Measurements from ENCODE around the gene ADAMTS7. TPM values are rescaled to one million over a fixed set of nuclear protein-coding genes. Genes with fewer than 3 reads are reported as not detected.
"Not testable (repeated sequence)": the region's sequence is repeated elsewhere in the genome, so short reads cannot be mapped to it uniquely, and the experiment has no call there.

Gene ADAMTS7
- total RNA-seq, 1 experiment from 2014 or later = 2.4 TPM

DNA sequence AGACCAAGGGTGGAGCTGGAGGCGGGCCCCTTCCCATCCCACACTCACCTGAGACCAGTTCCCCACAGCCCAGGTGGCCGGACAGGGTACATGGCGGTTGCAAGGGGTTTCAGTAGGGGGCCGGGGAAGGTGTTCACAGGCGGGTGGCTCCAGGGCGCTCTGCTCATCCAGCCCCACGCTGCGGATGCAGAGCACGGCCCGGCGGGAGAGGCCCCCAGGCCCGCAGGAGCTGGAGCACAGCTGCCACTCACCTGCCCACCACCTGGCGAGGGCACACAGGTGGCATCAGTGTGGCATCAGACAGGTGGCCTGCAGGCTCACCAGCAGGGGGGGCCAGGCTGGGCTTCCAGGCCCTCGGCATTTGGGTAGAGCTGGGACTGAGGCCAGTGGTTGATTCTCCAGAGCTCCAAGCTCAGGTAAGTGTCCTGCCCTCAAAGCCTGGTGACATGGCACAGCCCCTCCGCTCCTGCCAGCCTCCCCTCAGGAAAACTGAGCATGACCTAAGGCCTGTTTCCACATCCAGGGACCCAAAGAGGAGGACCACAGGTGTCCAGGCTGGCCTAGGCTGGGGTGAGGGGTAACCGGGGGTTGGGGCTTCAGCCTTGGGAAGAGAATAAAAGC is 43.8 kb downstream of the ADAMTS7 start:
- DNase-seq = no peak
- no peaks in the 10 kb centered on the region for H3K27me3 ChIP-seq
- H3K9me3 ChIP-seq (replicated peaks) = no peaks in the 10 kb centered on the region
- no peak overlapping the region for H3K4me3 ChIP-seq
- H3K27ac ChIP-seq = no peak overlapping the region
- H3K4me1 ChIP-seq = no peaks in the 10 kb centered on the region
- no peaks in the 10 kb centered on the region for H3K36me3 ChIP-seq

DNA sequence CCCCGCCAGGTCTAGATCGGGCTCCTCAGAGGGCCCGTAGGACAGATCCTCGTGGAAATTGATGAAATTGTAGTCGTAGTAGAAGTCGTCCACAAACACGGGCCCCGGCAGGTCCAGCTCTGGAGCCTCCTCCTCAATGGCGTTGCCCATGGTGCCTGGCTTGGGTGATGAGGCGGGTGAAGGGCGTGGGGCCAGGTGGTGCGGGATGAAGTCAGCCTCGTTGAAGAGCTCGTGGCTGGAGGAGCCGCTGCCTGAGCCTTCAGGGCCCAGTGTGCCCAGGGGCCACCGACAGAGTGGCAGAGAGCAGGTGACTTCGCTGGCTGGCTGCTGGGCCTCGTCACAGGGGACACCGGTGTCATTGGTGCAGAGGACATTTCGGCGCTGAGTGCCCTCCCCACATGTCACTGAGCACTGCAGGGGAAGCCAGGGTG is 44.6 kb downstream of the ADAMTS7 start:
- not testable (repeated sequence) for H3K27me3 ChIP-seq; DNase-seq; H3K27ac ChIP-seq; H3K4me1 ChIP-seq; H3K9me3 ChIP-seq (replicated peaks); H3K4me3 ChIP-seq; H3K36me3 ChIP-seq

DNA sequence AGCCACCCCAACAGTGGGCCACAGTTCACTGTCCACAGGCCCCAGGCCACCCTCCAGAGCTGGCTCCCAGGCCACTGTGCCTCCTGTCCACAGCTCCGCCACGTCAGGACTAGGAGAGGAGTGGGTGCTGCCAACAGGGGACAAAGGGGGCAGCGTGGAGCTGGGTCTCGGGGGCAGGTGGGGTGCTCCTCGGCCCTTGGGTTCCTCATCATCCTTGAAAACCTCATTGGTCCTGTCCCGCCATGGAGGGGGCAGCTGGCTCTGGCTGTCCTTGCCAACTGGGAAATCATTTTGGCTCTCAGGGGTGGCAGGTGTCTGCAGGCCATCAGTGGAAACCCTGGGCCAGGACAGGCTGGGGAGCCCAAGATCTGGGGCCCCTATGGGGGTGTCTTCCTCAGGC is 45.2 kb downstream of the ADAMTS7 start:
- no peaks in the 10 kb centered on the region for H3K27me3 ChIP-seq
- H3K36me3 ChIP-seq = no peaks in the 10 kb centered on the region
- no peak for DNase-seq
- peaks cover 6% of the 10 kb centered on the region for H3K4me1 ChIP-seq
- H3K9me3 ChIP-seq (replicated peaks) = no peaks in the 10 kb centered on the region
- no peak overlapping the region for H3K27ac ChIP-seq
- no peak overlapping the region for H3K4me3 ChIP-seq

DNA sequence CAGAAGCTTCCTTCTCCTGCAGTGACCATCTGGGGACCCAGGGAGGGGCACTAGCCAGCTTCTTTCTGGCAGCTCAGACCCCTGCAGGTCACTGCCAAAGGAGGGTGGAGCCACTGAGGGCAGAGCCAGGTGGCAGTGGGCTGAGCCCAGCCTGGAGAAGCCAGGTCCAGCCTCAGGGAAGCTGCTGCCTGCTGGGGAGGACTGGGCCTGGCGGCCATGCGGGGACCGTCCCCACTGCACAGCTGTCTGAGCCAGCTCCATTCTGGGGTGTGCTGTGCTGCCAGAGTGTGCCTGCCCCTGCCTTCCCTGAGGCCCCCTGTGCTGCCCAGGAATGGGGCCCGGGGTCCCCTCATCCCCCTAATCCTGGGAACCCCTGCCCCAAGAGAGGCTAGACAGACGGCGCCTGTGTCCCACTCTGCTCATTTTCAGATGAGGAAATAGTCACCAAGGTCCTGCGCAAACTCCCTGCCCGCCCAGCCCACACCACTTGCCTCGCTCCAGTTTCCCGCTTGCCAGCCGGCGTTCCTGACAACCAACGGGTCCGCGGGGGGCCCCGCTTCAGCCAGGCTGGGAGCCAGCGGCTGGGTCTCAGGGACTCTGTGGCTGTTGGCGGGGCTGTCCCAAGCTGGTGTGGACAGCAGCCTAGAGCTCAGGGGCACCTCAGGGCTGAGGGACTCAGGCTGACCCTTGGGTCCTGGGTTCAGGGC is 46.0 kb downstream of the ADAMTS7 start:
- H3K4me3 ChIP-seq; H3K27me3 ChIP-seq; H3K9me3 ChIP-seq (replicated peaks); DNase-seq; H3K27ac ChIP-seq; H3K4me1 ChIP-seq; H3K36me3 ChIP-seq: not testable (repeated sequence)

DNA sequence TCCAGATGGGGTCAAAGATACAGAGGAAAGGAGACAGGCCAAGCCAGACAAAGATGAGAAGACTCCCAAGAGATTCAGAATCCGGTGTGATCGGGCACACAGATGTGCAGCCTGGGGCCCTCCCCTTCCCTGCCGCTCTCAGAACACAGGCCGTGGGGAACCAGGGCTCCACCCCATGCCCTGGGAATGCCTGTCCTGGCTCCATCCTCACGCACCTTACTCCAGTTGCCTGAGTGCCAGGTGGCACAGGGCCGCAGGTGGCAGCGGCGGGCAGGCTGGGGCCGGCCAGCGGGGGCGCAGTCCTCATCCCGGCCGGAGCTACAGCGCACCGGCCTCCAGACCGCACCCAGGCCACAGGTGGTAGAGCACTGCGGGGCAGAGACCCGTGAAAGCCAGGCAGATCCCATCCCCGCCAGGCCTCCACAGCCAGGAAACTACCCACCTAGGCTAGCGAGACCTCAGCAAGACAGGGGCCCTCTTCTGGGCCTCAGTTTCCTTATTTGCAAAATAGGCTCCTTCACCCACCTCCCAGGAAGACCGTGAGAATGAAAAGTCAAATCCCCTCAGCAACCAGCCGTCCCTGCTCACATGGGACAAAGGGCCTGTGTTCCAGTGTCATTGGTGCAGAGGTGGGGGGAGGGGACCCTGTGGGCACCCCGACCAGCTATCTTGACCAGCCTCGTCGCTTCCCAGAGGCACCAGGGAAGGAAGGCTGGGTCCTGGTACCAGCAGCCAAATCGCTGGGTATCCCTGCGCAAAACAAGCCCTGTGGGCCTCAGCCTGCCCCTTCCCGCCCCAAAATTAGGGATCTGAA is 46.7 kb downstream of the ADAMTS7 start:
- H3K27ac ChIP-seq; H3K27me3 ChIP-seq; H3K4me1 ChIP-seq; H3K4me3 ChIP-seq; DNase-seq; H3K36me3 ChIP-seq; H3K9me3 ChIP-seq (replicated peaks): not testable (repeated sequence)

DNA sequence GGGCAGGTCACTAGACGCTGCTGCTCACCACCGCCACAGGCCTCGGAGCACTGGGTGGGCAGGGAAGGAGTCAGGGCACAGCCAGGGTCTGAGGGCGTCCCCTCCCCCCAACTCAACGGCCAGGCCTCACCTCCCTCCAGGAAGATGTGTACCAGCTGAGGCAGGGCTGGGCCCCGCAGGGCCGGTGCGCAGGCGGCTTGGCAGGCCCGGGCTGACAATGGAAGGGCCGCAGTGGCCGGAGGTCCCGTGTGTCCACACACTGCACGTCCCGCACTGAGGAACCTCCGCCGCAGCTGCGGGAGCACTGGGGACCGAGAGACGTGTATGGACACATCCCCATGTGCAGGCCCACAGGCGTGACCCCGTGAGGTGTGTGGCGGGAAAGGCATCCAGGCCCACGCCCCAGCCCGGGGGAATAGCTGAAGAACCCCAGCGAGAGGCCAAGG is 47.4 kb downstream of the ADAMTS7 start:
- Histone ChIP-seq H3K27ac (no peak overlapping the region), H3K9me3 (replicated peaks) (no peaks in the 10 kb centered on the region), H3K27me3 (no peaks in the 10 kb centered on the region), H3K36me3 (no peaks in the 10 kb centered on the region), H3K4me3 (no peak overlapping the region), H3K4me1 (peaks cover 6% of the 10 kb centered on the region)
- DNase-seq = no peak

DNA sequence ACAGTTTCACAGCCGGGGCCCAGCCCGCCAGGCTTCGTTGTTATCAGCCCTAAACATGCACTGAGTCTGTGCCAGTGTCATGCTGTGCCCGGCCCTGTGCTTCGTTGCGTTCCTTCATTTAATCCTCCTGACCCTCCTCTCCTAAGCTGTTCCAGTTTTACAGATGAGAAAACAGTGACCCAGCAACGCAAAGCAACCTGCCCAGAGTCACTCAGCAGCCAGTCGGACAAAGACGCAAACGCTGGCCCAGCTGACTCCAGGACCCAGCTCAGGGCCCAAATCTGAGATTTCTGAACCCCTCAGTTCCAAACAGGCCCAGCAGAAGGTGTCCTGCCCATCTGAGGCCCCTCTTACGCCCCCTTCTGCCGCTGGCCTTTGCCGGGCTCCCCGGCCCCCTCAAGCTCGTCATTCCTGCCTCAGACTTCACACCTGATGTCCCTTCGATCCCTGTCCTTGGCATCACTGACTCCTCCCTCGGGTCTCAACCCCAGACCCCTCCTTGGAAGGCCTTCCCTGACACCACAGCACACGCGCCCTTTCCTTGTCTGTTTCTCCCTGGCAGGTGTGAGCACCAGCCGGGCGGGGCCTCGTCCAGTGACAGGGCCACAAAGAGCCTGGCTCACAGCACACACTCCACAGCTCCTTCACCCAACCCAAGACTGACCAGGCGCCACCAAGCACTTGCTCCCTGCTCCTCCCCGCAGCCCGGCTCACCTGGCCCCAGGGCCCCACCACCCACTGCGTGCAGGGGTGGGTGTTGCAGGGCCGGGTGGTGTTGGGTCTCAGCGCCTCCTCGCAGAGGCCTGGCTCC is 48.1 kb downstream of the ADAMTS7 start:
- no peaks in the 10 kb centered on the region for H3K9me3 ChIP-seq (replicated peaks)
- no peak for DNase-seq
- H3K4me1 ChIP-seq = peaks cover 6% of the 10 kb centered on the region
- H3K4me3 ChIP-seq = no peak overlapping the region
- no peaks in the 10 kb centered on the region for H3K27me3 ChIP-seq
- no peak overlapping the region for H3K27ac ChIP-seq
- no peaks in the 10 kb centered on the region for H3K36me3 ChIP-seq

DNA sequence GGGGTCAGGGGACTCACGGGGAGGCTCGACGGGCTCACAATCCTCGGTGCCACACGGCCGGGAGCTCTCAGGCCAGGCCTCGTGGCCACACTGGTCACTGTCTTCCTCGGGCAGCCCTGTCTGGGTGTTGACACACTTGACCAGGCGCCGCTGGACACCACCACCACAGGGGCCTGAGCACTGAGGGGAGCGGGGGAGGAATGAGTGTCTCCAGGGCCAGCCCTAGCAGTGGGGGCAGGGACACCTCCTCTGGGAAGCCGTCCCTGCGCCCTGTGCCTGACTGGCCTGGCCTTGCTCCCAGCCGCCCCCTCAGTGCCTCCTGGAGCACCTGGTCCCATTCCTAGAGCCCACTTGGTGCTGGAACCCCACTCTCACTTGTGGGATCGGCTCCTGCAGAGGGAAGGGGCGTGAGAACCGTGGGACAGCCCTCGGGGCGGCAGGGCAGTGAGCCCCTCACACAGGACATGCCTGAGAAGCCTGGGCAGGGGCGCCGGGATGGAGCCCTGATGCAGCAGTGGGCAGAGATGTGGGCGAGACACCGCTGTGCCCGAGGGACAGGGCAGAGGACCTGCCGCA is 48.8 kb downstream of the ADAMTS7 start:
- not testable (repeated sequence) for H3K36me3 ChIP-seq; H3K4me1 ChIP-seq; H3K4me3 ChIP-seq; H3K9me3 ChIP-seq (replicated peaks); H3K27ac ChIP-seq; H3K27me3 ChIP-seq; DNase-seq

DNA sequence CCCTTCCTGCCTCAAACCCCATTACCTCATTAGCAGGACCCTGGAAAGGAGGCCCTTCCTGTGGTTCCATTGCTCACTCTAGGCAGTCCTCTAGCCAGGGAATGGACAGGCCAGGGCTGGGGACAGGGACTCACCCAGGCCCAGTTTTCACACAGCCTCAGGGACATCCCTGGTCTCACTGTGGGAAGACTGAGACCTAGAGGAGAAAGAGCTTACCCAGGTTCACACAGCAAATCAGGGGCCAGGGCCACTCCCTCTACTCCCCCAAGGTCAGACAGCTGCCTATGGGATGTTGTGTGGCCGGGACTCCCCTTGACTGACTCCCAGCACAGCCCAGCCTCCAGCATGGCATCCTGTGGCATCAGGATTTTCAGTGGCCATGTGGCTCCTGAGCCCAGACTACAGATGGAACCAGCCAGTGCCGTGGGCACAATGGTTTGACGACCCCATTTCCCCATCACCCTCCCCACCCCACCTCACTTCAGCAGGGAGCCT is 49.3 kb downstream of the ADAMTS7 start:
- no peaks in the 10 kb centered on the region for H3K27me3 ChIP-seq
- no peak overlapping the region for H3K27ac ChIP-seq
- H3K4me1 ChIP-seq = peaks cover 12% of the 10 kb centered on the region
- no peak for DNase-seq
- H3K36me3 ChIP-seq = no peaks in the 10 kb centered on the region
- H3K9me3 ChIP-seq (replicated peaks) = no peaks in the 10 kb centered on the region
- H3K4me3 ChIP-seq = no peak overlapping the region

DNA sequence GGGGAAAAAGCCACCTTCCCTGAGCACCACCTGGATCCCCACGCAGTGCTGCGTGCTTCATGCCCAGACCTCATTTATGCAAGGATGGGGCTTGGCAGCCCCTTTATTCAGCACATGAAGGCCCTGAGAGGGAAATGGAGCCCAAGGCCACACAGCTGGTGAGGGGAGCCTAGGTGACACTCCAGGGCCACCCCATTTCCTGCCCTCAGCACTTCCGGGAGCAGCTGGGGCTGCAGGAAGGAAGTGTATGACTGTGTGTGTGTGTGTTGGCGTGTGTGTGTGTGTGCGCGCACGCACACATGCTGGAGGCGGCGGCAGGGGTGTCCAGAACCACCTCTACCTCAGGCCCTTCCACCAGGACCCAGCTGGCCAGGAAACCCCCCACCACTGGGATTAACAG is 49.8 kb downstream of the ADAMTS7 start:
- peak in 1 of 2 experiments; percentile 29 for DNase-seq
- H3K4me3 ChIP-seq; H3K9me3 ChIP-seq (replicated peaks); H3K27ac ChIP-seq; H3K27me3 ChIP-seq; H3K36me3 ChIP-seq: not testable (repeated sequence)
- H3K4me1 ChIP-seq = peaks cover 16% of the 10 kb centered on the region

DNA sequence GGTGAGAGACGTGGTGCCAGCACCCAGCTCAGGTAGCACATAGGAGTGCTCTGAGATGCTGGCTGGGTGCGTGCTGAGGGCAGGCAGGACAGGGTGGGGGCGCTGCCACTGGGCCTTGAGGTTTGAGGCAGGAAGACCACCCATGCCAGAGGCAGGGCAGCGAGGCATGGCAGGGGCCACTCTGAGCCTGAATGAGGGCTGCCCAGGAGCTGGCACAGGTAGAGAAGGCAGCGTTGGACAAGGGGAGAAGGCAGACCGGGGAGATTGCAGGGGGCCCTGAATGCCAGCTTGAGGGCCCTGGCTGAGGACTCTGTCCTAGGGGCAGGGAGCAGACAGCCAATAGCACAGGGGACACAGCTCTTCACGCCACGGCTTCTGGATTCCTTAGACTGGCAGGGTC is 50.2 kb downstream of the ADAMTS7 start:
- Histone ChIP-seq H3K4me1 (peaks cover 16% of the 10 kb centered on the region), H3K27ac (no peak overlapping the region), H3K4me3 (no peak overlapping the region), H3K36me3 (no peaks in the 10 kb centered on the region), H3K27me3 (no peaks in the 10 kb centered on the region), H3K9me3 (replicated peaks) (no peaks in the 10 kb centered on the region)
- DNase-seq = no peak

DNA sequence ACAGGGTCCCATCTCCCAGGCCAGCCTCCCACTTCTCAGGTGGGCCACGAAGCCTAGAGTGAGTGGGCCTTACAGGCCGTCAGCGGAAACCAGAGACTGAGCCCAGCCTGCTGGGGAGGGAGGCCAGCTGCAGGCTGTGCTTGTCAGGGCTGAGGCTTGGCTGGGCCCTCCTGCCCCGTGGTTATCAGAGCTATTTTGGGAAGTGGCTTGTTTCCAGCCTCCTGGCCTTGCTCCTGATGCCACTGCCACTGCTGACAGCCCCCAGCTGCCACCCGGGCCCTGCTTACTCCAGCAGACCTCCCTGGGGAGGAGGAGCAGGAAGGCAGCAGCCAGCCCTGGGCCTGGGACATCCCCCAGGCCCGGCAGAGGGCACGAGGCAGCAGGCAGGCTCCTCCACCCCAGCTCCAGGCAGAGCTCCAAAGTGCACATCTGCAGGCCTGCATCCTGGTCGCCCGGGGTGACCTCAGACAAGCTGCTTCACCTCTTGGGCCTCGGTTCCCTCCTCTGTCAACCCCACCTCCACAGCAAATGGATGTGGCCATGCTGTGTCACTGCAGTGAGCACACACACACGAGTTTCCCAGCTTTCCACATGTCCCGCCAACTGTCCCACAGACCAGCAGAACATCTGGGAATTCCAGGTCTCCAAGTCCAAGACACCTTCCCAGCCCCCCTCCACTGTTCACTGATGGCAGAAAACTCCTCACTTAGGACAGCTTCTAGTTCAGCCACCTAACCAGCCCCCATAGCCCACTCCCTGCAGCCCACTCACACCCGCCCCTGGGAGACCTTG is 51.0 kb downstream of the ADAMTS7 start:
- H3K4me1 ChIP-seq = peaks cover 19% of the 10 kb centered on the region
- H3K36me3 ChIP-seq, H3K27ac ChIP-seq: not testable (repeated sequence)

DNA sequence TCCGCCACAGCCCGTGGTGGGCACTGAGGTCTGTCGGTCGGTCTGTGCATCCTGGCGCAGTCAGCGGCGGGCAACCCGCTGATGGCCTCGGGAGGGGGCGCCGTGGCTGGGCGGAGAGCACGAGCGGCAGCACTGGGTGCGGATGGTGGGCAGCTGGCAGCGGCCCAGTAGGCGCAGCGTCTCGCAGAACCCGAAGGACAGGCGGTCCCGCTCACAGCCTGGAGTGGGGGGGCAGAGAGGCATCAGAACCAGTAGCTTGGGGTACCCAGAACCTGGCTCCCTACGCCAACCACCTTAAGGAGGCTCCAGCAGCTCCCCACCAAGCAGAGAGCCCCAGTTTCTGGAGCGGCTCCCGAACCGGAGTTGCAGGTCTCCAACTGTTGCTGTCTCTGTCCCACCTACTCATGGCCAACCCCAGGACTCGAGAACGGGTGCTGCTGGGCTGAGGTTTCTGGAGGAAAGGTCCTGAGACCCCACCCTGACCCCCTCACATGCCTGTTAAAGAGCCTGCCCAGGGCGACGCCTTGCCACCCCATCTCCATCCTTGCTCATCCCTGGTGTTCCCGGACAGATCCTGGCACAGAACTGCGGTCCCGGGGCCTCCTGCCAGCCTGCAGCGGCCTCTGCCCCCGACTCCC is 51.8 kb downstream of the ADAMTS7 start:
- peaks cover 20% of the 10 kb centered on the region for H3K4me1 ChIP-seq
- not testable (repeated sequence) for H3K9me3 ChIP-seq (replicated peaks); H3K36me3 ChIP-seq; DNase-seq; H3K27ac ChIP-seq; H3K4me3 ChIP-seq; H3K27me3 ChIP-seq

More for the DNA sequence above, 51.0 kb downstream of the ADAMTS7 start:
- not testable (repeated sequence) for H3K9me3 ChIP-seq (replicated peaks); H3K4me3 ChIP-seq; H3K27me3 ChIP-seq
- DNase-seq = peak; percentile 45 to 49
